GM19099 (cell line): ENCODE measurements around the gene GLIS1.

Experiments used
- POLR2A ChIP-seq: IDR thresholded peaks from 3 replicates; pipeline ENCODE4 v1.6.1; 2011; ENCODE audit warnings: low read depth; ENCODE audit not compliant: insufficient read length; ENCODE audit errors: extremely low read depth

Gene GLIS1

DNA sequence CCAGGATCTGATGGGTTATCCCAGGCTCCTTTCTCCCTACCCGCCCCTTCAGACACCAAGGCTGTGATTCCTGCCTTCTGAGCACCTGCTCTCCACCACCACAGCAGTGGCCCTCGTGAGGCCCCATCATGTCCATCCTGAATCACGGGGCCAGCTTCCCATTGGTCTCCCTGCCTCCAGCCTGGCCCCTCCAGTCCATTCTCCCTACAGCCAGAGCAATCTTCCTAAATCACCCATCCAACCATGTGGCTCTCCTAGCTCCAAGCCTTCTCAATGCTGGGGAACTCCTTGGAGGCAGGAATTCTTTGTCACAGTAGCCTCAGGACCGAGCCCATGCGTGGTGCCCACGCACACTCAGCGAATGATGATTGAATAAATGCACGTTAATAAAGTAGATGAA is 8.9 kb upstream of the GLIS1 start:
- TF ChIP-seq POLR2A = no peak

DNA sequence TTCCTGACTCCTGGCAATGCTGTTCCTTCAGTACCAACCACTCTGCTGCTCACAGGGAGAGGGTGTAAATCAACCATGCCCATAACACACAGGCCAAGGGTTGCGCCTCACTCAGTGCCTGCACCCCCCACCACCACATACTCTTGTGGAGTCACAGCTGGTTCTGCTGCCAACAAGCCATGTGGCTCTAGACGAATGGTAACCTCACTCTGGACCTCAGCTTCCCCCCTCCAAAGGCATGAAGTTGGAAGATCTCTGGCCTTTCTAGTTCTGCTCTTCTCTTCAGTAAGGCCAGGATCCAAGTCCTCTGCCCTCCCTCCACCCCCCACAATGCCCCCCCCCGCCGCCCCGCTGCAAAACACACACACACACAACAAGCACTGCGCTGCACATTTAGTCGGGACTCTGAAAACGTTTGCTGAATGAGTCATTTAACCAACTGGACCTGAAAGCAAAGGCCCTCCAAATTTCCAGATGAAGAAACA is 1.7 kb upstream of the GLIS1 start:
- TF ChIP-seq POLR2A = no peak

DNA sequence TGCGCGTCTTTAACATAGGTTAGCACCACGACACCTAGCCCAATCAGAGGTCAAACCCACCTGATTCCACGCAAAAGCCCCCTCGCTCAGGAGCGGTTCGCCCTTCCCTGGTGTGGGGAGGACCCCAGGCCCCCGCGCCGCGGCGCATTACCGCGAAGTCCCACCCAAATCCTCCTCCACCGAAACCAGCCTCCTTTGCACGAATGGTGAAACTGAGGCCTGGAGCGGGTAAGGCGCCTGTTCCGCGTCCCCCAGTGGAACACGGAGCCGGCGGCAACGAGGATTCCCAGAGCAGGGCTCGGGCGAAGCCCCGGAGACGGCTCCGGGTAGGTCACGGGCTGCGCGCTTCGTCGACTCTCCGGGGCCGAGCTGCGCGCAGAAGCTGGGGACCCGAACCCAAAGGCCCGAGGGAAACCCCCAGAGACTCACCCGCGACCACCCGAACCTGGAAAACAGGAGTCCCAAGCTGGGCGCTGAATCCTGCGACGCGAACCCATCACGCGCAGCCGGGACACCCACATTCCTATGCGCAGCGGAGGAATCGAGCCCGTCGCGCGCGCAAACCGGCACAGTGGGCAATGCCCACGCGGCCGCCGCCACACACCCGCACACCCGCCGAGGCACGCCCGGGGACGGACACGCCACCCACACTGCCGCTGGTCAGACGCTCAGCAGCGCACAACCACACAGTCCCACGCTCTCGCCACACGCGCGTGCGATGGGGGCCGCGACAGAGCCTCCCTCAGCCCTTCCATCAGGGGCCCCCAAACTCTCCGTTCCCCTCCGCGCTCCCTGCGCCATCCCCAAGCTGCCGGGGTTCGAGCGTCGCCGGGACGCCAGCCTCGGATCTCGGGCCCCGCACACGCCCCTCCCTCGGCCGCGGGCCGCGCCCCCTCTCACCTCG is 507 bp downstream of the GLIS1 start:
- no peak for TF ChIP-seq POLR2A

DNA sequence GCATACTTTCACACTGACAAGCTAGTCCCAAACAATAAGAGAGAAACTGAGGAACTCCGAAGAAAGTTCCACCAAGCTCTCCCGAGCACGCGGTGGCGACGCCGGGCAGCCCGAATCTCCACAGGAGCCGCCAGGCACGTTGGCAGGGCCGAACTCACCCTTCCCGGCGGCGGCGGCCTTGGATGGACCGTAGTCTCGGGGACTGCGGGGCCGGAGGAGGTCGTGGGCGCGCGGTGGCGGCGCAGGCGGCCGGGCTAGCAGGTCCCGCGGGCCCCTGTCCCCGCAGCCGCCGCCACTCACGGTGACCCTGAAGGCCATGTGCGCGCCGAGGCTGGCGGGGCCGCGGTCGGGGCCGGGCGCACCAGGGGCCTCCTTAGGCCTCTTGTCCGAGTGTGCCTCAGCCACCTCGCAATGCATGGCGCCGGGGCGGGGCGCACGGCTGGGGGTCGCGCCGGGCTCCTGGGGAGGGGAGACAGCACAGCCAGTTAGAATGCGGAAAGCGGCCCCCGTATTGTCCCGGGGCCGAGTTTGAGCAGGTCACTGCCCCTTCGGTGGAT is 1.2 kb downstream of the GLIS1 start:
- no peak for TF ChIP-seq POLR2A

DNA sequence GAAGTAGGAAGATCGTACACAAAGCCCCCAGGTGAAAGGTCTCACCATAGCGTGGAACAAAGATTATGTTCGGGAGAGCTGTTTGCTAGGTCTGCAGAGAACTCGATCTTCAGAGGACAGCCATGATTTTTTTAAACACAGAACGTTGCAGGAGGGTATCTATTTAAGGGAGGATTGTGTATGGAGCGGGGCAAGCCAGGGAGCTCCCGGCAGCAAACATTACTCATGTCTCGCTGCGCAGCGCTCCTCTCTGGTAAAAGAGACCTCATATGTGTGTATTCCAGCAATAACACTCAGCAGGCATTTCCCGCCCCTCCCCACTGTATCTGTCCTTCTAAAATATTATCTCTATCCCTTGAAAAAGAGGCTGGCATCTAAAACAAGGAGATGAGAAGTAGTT is 2.7 kb downstream of the GLIS1 start:
- no peak for TF ChIP-seq POLR2A

DNA sequence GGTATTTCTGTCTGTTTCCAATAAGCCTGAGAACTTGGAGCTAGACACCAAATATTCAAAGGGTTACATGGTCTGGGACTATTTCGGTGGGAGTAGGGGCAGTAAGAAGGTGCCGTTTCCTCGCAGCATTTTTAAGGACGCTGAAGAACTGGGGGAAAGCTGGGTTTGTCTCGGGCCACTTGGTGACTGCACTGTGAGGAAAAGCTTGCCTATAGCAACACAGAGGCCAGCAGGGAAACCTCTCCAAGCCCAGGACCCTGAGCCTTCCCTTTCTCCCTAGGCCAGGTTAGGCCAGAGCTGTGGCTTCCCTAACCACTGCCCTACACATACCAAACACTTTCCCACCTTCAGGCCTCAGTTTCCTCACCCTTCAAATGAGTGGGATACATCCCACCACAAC is 3.3 kb downstream of the GLIS1 start:
- TF ChIP-seq POLR2A = no peak

DNA sequence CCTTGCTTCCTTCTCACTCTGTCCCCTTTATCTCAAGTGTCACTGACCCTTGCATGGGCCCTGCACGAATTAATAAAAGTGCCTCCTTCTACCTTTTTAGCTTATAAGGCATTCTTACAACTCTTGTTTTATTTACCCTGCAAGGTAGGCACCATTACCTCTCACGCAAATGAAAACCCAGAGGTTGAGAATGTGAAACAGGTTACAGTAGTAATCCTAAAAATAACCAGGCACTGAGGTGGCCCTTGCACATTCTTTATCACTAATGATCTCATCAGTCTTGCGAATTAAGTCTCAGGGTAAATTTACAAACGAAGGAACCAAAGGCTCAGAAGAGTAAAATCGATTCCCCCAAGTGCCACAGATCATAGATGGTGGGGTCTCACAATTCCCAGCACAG is 3.7 kb downstream of the GLIS1 start:
- TF ChIP-seq POLR2A = no peak

DNA sequence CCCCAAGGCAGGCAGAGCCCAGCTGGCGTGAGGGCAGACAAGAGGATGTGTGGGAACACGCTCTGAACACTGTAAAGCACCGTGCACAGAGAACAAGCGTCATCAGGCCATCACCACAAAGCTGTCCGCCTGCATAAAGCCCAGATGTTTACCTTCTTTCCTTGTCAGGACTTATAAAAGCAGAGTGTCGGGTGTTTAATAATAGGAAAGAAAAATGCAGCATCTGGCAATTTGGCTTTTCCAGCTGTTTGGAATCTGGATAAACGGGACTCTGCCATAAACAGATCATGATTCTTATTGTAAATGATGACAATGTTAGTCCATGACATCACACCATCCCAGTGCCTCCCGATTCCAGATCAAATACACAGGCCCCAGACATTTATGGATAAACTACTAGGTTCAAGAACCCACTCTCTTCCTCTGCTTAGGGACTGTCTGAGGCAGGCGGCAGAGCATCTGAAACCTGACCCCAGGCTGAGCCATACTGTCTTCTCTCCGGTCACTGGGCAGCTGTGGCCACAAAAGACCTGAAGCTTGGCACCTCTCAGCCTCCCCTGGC is 4.2 kb downstream of the GLIS1 start:
- no peak for TF ChIP-seq POLR2A

DNA sequence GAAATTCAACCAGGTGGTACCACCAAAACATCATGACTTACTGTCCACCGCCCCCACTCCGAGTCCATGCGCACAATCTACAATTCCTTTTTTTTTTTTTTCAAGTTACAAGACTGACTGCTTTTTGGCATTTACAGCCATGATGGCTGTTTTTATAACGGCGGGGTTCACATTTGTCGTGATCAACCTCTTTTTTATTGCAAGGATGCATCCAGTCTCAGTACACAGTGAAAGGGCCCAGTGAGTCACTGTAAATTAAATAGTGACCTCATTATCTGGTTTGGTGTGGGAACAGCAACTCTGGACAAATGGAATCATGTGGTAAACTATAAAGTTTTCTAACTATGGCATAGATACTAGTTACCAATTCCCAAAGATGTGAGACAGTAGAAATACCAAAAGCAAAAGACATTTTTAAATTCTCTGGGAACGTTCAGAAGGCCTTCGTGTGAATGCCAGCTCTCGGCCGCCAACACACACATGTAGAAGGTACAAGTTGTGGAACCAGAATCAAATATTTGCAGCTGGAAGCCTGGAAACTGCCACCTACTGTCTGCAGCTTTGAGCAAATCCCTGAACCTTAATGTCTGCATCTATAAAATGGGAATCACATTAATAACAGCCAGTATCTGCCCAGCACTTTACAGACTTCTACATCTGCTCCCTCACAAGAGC is 4.9 kb downstream of the GLIS1 start:
- no peak for TF ChIP-seq POLR2A

DNA sequence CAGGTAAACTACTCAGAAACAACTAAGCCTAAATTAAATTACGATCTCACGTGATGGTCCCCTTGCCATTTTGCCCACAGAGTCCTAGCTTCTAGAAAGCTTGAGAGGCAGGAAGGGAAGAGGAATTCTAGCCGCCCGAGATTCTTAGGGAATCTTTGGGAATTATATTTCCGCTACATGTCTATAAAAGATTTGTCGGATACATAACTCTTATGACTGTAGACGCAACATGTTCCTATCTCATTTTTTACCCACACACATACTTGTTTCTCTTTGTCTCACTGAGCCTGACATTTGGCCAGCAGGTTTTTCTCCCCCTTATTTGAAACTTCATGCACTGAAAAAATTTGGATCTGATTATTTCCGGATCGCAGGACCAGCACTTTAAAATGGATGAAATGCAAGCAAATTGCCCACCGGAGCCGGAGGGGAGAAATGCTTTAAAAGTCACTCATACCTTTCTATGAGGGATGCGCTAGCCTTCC is 5.5 kb downstream of the GLIS1 start:
- no peak for TF ChIP-seq POLR2A

DNA sequence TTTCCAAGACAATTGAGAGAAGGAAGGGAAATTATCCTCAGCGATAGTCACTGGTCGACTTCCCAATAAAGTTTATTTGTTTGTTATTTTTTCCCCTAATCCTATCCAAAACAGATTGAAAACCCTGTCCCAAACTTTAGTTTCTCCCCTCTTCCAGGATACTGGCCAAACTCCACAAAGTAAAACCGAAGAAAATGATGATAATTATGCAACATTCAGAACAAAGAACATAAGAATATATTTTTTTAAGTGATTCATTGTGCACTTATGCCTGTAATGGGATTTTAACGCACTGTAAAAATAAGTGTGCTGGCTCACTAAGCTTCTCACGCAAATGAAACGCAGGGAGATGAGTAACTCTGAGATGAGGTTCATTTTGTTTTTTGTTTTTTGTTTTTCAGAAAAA is 6.0 kb downstream of the GLIS1 start:
- no peak for TF ChIP-seq POLR2A

DNA sequence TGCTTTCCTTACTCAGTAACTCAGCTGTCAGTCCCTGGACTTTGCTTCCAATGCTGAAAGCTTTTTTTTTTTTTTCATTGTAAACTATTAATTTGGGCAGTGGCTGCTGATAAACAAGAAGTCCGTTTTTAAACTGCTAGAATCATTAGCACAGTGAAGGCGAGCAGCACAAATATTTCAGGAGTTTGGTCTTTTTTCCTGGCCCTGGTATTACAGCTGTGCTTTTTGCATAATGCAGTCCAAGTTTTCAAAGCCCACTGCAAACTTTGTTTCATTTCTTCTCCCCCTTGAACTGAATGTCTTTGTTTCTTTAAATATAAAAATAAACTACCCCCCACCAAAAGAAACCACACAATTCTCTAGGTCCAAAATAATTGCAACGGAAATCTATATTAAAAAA is 6.6 kb downstream of the GLIS1 start:
- TF ChIP-seq POLR2A = no peak

DNA sequence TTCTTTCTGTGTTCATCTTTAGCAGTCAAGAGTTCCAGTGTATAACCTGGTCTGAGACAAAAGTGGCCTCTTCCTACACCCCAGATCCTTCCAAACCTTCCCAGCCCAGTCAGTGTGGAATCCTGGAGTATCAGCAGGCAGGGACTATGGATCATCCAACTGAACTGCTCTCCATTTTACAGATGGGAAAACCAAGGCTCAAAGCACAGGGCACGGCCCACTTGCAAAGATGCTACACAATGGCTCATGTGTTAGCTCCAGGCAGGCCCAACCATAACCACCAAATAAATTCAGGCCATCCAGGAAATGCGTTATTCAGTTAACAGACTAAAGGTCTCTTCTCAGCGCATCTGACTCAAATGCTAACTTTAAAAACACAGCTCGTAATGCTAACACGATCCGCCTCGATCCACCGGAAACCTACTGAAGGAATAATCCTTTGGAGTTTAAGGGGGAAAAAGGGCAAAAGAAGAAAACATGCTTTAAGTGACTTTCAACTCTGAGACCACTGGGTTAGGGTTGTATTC is 7.1 kb downstream of the GLIS1 start:
- no peak for TF ChIP-seq POLR2A

DNA sequence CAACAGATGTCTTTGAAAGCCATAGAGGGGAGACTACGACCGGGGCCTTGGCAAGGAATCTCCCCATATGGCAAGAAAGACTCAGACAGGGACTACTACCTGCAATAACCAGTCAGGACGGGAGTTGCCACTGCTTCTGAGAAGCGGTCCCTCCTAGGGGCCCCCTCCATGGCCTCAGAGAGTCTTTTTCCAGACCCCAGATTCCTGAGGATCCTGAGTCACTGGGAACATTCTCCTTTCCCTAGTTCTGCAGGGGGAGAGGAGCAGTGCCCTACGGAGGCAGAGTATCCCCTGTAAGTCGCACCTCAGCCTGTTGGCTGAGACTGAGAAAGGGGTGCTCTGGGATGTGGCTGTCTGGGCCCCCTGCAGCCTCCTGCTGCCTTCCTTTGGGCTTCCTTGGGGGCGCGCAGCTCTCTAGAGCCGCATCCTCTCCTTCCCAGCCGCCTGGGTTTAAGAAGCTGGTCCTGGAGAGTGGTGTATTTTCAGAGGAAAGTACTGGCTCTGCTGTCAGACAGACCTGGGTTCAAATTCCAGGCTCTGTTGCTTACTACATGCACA is 7.8 kb downstream of the GLIS1 start:
- no peak for TF ChIP-seq POLR2A
